Upper lobe of left lung (tissue), 6 donors: ENCODE results near the gene SFRP2. TPM values are rescaled to one million over a fixed set of nuclear protein-coding genes. Genes with fewer than 3 reads are reported as not detected.

Source experiments
- ATAC-seq, 2 donors: fragments of 200-7000 bp; cut with Tn5 transposase; one replicate each; pipeline ENCODE4 v1.9.1; 2022; ENCODE audit warnings: mild to moderate bottlenecking in 2 of 2, moderate library complexity in 2 of 2; ENCODE audit not compliant: low FRiP score in 2 of 2
- DNase-seq, 2 donors: peaks; one replicate each; pipeline ENCODE4 v3.0.0-alpha.2; 2019 to 2020
- H3K27ac ChIP-seq, 4 donors: fragments of 200-600 bp; sonication (generic); one replicate each; pipeline ENCODE4 v1.5.1; 2016 to 2019
- H3K27me3 ChIP-seq, 4 donors: fragments of 200-600 bp; sonication (generic); one replicate each; pipeline ENCODE4 v1.5.1; 2017 to 2019
- H3K36me3 ChIP-seq, 4 donors: fragments of 200-600 bp; sonication (generic); one replicate each; pipeline ENCODE4 v1.5.1; 2016 to 2019
- H3K4me1 ChIP-seq, 4 donors: fragments of 200-600 bp; sonication (generic); one replicate each; pipeline ENCODE4 v1.5.1; 2018 to 2019
- H3K4me3 ChIP-seq, 4 donors: fragments of 200-600 bp; sonication (generic); one replicate each; pipeline ENCODE4 v1.5.1; 2017 to 2019; ENCODE audit warnings: mild to moderate bottlenecking in 2 of 4, moderate library complexity in 1 of 4
- H3K9me3 ChIP-seq, 4 donors: fragments of 200-600 bp; sonication (generic); one replicate each; pipeline ENCODE4 v1.5.1; 2018 to 2019
- EP300 ChIP-seq, 4 donors: sonication (generic); formaldehyde crosslinking; IDR thresholded peaks; one replicate each; pipeline ENCODE4 v1.5.1; 2017; ENCODE audit warnings: antibody characterized with exemption in 4 of 4, control low read depth in 2 of 4
- POLR2A ChIP-seq, 4 donors: fragments of 450-650 bp; IDR thresholded peaks; one replicate each; pipeline ENCODE4 v1.5.1; 2016 to 2017; ENCODE audit warnings: antibody characterized with exemption in 4 of 4, mild to moderate bottlenecking in 2 of 4
- POLR2AphosphoS5 ChIP-seq, 2 donors: sonication (generic); formaldehyde crosslinking; IDR thresholded peaks; one replicate each; pipeline ENCODE4 v1.5.1; 2017; ENCODE audit warnings: antibody characterized with exemption in 2 of 2
- WGBS, 2 donors: methylation state at CpG; one replicate each; pipeline ENCODE4 v1.1.5; 2017 to 2018; 5-methylcytosine and 5-hydroxymethylcytosine counted together
- total RNA-seq, 6 donors: library from RNA; depleted of rRNA in 4 of 6; stranded (reverse); fragments of >200 nt in 4 of 6; gene quantifications; one replicate each; pipeline versions ENCODE4 v1.1.0 to v1.2.1, GENCODE V29; 2016 to 2021
- TF ChIP-seq, protein P1 (sequence below), 6 experiments: fragments of 450-650 bp in 4 of 6; fragments of 200-600 bp in 2 of 6; sonication (generic) in 2 of 6; IDR thresholded peaks; one replicate each; pipeline ENCODE4 v1.5.1; 2016 to 2019; ENCODE audit warnings: antibody characterized with exemption in 6 of 6
- donor health status: DM: no; HTN: no; CAD: no; lungs with moderate emphysema.
- donor health status: DM: no; HTN: yes; CAD: no; lungs with severe emphysema.

SFRP2 gene
- total RNA-seq, 6 donors from 2014 or later, result 0.98 to 45.2 (median 3.2) TPM; not detected in 1

DNA sequence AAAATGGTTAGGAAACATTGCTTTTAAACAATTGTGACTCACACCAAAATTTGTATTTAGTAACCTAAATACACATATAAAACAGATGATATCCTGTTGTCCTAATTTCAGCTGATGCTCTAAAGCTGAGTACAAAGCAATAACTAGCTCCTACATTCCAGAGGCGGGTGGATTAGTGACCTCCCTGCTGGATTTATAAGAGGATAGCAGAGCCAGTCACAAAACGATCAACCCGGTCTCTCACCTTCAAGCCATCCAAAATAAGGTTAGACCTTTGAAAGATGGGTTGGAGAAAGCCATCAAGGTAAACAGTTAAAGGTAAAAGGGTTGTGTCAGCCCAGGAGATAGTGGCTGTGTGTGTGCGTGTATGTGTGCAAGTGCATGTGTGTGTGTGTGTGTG is 43.2 kb upstream of the SFRP2 start:
- Histone ChIP-seq H3K27ac (no peak overlapping the region), H3K4me3 (no peak overlapping the region), H3K4me1 (no peaks in the 10 kb centered on the region), H3K27me3 (no peaks in the 10 kb centered on the region), H3K36me3 (no peaks in the 10 kb centered on the region), H3K9me3 (no peaks in the 10 kb centered on the region)
- 77 to 93% methylated on average over 4 of the region's 4 CpGs for WGBS, 2 donors
- TF ChIP-seq POLR2AphosphoS5 (IDR thresholded peaks at IDR 0.05), result no peak
- no peak for TF ChIP-seq POLR2A (IDR thresholded peaks at IDR 0.05)
- no peak for TF ChIP-seq EP300 (IDR thresholded peaks at IDR 0.05)
- TF ChIP-seq, protein P1, sequence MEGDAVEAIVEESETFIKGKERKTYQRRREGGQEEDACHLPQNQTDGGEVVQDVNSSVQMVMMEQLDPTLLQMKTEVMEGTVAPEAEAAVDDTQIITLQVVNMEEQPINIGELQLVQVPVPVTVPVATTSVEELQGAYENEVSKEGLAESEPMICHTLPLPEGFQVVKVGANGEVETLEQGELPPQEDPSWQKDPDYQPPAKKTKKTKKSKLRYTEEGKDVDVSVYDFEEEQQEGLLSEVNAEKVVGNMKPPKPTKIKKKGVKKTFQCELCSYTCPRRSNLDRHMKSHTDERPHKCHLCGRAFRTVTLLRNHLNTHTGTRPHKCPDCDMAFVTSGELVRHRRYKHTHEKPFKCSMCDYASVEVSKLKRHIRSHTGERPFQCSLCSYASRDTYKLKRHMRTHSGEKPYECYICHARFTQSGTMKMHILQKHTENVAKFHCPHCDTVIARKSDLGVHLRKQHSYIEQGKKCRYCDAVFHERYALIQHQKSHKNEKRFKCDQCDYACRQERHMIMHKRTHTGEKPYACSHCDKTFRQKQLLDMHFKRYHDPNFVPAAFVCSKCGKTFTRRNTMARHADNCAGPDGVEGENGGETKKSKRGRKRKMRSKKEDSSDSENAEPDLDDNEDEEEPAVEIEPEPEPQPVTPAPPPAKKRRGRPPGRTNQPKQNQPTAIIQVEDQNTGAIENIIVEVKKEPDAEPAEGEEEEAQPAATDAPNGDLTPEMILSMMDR (IDR thresholded peaks at IDR 0.05), result no peak
- ATAC-seq (no peak), DNase-seq (no peak)

DNA sequence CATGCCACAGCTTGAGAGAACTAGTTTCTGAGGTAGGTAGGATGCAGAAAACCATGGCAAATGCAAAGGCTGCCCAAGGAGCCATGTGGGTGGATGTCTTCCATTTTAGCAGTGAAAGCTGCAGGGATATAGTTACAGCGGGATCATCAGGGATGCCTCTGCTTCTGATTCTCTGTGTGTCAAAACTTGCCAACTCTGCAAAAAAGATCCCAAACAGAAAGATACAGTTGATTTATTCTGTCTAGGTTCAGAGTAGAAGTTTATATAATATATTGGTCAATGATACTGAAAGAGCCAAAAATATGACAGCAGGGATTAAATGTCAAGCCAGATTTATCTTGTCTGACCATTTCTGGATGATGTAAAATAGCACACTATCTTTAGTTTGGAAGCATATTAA is 42.4 kb upstream of the SFRP2 start:
- Histone ChIP-seq H3K27ac (no peak overlapping the region), H3K4me1 (no peaks in the 10 kb centered on the region), H3K27me3 (no peaks in the 10 kb centered on the region), H3K4me3 (no peak overlapping the region), H3K9me3 (no peaks in the 10 kb centered on the region), H3K36me3 (no peaks in the 10 kb centered on the region)
- DNase-seq, result no peak
- no peak for TF ChIP-seq POLR2AphosphoS5 (IDR thresholded peaks at IDR 0.05)
- TF ChIP-seq, protein P1 (IDR thresholded peaks at IDR 0.05), result no peak
- TF ChIP-seq EP300 (IDR thresholded peaks at IDR 0.05), result no peak
- no peak for TF ChIP-seq POLR2A (IDR thresholded peaks at IDR 0.05)
- 85 to 100% methylated on average over 1 of the region's 1 CpG for WGBS, 2 donors
- no peak for ATAC-seq

DNA sequence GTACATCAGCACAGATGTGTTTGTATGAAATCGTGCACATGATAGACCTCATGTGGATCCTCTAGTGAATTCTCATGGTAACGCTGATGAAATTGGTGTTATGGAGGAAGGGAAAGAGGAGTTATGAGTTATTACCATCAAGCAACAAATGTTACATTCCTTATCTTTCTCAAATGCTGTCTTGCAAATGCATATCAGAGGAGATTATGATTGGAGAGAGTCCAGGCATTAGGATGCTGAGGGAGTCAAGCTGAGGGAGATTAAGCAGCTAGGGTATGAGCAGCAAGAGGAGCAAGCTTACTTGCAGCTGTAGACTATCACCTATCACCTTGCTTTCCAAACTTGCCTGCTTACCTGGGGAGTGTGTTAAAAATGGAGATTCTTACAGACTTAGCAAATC is 36.8 kb upstream of the SFRP2 start:
- H3K4me1 ChIP-seq, result no peaks in the 10 kb centered on the region
- WGBS, 2 donors, result 75 to 83% methylated on average over 2 of the region's 2 CpGs
- no peak overlapping the region for H3K4me3 ChIP-seq
- ATAC-seq (no peak), DNase-seq (no peak)
- H3K9me3 ChIP-seq, result no peaks in the 10 kb centered on the region
- no peak for TF ChIP-seq EP300 (IDR thresholded peaks at IDR 0.05)
- TF ChIP-seq POLR2A (IDR thresholded peaks at IDR 0.05), result no peak
- TF ChIP-seq, protein P1 (IDR thresholded peaks at IDR 0.05), result no peak
- TF ChIP-seq POLR2AphosphoS5 (IDR thresholded peaks at IDR 0.05), result no peak
- H3K27me3 ChIP-seq, result no peaks in the 10 kb centered on the region
- H3K27ac ChIP-seq, result no peak overlapping the region
- no peaks in the 10 kb centered on the region for H3K36me3 ChIP-seq

DNA sequence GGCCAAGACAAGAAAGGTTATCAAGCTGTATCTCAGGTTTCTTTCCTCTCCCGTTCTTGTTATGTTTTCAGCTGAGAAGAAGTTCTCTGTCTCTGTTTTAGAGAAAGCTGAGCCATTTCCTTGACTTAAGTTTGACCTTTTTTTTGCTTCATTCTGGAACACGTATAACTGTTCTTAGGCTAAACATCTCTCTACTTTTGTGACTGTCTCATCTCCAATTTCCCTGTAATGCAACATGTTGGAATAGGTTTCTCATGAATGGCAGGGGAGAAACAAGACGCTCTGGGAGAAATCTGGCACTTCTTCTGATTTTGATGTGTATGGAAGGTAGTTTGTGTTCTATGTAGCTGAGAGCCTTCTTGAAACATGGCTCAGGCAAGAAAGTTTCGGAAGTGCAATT is 36.2 kb upstream of the SFRP2 start:
- ATAC-seq (no peak), DNase-seq (no peak)
- Histone ChIP-seq H3K36me3 (no peaks in the 10 kb centered on the region), H3K27ac (no peak overlapping the region), H3K9me3 (no peaks in the 10 kb centered on the region), H3K4me1 (no peaks in the 10 kb centered on the region), H3K27me3 (no peaks in the 10 kb centered on the region), H3K4me3 (no peak overlapping the region)
- TF ChIP-seq, protein P1 (IDR thresholded peaks at IDR 0.05), result no peak
- TF ChIP-seq POLR2AphosphoS5 (IDR thresholded peaks at IDR 0.05) (no peak), POLR2A (IDR thresholded peaks at IDR 0.05) (no peak), EP300 (IDR thresholded peaks at IDR 0.05) (no peak)
- WGBS, 2 donors, result 61 to 71% methylated on average over 4 of the region's 4 CpGs

DNA sequence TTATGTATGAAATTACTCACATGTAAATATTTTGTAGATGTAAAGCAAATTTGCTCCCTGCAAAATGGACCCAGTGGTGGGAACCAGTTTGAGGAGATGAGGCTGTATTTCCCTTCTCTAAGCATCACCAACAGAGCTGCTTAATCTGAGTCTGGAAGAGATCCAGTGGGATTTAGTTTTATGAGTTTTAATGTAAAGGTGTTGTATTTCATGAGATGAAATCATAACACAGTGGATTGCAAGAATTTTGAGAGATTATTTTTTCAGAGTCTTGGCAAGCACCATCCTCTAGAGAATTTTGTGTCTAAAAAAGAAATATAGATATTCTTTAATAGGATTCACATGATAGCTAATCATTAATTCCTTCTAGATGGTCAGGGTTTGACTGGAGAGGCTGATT is 35.6 kb upstream of the SFRP2 start:
- no peak overlapping the region for H3K4me3 ChIP-seq
- TF ChIP-seq, protein P1 (IDR thresholded peaks at IDR 0.05), result no peak
- no peak for TF ChIP-seq POLR2A (IDR thresholded peaks at IDR 0.05)
- no peak for TF ChIP-seq EP300 (IDR thresholded peaks at IDR 0.05)
- no peak for TF ChIP-seq POLR2AphosphoS5 (IDR thresholded peaks at IDR 0.05)
- no peak for ATAC-seq

More for the DNA sequence above, 35.6 kb upstream of the SFRP2 start:
- no peaks in the 10 kb centered on the region for H3K9me3 ChIP-seq
- DNase-seq, result no peak
- H3K36me3 ChIP-seq, result no peaks in the 10 kb centered on the region
- H3K27me3 ChIP-seq, result no peaks in the 10 kb centered on the region
- H3K27ac ChIP-seq, result no peak overlapping the region
- no peaks in the 10 kb centered on the region for H3K4me1 ChIP-seq
